SH-SY5Y (cell line): ENCODE data around the gene HSD3B1.

Experiments
- GATA2 ChIP-seq: IDR thresholded peaks from 2 replicates; pipeline ENCODE4 v1.6.1; 2011; ENCODE audit warnings: mild to moderate bottlenecking, low read depth, low read length
- GATA3 ChIP-seq: IDR thresholded peaks from 2 replicates; pipeline ENCODE4 v1.6.1; 2011; ENCODE audit warnings: low read depth, mild to moderate bottlenecking, low read length, moderate library complexity

DNA sequence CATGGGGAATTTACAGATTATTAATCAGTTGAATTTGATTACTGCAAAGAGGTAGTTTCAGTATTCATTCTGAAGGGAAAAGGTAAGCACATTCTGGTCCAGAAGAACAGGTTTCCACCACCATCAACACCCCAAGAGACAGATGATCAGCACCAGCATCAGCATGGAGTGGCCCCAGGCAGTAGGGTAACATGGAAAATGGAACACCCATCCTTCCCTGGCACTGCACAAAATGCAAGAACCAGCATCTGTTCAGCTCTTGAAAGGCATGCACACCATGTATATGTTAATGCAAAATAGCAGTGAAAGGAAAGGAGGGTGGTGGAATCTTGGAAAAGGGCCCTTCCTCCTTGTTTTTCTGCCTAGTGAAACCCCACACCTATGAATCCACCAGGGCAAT is 9.2 kb downstream of the HSD3B1 start:
- TF ChIP-seq GATA2, result no peak
- no peak for TF ChIP-seq GATA3
